ENCODE data around the gene ABCA13.

The ABCA13 gene

DNA sequence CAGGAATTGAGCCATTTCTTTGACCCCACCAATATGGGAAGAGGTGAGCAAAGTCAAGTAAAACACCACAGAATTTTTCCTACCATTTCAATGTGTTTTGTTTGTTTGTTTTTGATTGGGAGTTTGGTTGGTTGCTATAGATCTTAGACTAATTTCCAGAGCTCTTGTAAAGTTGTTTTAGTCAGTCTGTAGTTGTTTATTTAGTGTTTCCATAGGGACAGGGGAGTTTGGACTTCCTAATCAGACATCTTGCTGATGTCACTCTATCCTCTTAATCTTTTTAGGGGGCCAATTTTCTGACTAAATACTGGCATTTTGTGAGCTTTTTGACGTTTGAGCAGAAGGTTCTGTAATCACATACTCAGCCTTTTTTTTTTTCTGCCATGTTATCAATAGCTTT is 266.9 kb downstream of the ABCA13 start:
- no peak for DNase-seq

DNA sequence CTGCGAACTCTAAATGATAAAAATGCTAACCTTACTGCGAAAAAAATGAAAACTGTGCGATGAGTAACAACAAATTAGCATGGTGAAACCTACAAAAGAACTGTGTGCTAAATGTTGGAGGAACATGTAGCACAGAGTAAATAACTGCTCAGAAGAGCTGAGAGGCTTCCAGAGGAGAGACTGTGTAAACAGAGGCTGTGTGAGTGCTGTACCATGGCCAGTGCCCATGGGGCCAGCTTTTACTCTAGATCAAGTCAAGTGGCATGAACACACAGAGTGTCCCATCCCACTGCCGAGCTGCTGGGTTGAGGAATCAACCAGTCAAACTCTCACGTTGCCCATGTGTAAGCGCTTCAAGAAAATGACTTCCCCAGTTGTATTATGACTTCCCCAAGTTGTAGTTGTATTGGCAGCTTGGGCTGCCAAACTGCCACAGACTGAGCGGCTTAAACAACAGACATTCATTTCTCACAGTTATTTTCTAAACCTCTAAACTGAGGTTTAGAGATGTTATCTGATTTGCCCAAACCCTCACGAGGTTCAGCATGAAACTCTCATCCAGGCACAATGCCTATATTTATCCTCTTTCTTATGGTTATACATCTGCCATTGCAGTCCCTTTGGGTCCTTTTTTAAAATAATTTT is 270.7 kb downstream of the ABCA13 start:
- no peak for DNase-seq

DNA sequence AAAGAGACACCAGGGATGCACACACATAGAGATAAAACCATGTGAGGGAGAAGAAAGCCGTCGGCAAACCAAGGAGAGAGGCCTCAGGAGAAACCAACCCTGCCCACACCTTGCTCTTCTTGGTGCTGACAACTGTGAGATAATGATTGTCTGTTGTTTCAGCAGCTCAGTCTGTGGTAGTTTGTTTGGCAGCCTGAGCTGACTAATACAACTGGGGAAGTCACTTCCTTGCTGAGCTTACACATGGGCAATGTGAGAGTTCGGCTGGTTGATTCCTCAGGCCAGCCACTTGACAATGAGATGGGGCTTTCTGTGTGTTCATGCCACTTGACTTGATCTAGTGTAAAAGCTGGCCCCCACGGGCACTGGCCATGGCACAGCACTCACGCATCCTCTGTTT is 271.8 kb downstream of the ABCA13 start:
- DNase-seq = no peak

DNA sequence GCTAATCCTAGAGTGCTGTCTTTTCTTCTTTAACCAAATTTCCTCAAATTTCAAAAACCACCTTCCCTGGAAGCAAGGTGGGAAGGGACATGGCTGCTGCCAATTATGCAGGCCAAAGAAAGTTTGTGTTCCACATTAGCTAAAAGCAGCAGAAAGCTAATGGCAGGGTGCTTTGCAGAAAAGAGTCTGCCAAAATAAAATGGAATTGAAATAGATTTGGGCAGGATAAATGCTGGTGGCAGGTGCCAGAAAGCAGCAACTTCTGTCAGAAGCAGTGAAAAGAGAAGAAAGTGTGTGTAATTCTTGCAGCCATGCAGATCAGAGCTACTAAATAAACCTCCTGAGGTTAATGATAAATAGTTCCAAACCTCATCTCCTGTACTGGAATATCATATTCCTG is 275.5 kb downstream of the ABCA13 start:
- DNase-seq = no peak

DNA sequence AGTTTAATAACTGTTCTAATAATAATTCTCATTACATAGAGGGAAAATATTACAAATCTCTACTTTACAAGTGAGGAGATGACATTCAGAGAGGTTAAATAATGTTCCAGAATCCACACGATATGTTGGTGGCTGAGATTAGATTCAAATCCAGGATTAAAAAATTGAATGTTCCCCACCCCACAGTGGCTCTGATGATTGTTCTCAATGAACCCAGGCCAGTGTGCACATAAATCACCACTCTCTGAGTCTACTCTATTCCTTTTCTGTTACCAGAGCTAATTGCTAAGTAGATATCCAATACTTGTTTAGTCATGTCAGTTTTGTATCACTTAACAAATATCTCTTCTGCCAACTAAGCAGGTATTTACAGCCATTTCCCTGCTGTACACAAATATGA is 281.0 kb downstream of the ABCA13 start:
- no peak for DNase-seq

DNA sequence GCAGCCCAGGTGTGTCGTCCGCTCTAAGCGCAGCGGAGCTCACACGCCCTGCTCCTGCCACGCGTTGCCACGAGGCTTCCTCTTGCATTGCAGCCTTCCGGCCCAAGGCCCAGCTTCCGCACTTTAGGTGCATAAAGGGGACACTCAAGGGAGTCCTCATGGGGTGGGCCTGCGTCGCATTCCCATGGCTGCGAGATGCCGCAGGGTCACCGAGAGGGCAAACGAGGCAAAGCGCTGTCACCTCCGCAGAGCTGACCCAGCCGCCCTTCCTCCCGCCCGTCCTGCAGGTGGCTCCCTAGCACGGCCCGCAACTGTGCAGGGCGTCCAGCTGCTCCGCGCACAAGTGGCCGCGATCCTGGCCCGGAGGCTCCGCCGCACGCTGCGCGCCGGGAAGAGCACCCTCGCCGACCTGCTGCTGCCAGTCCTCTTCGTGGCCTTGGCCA is 283.5 kb downstream of the ABCA13 start:
- no peak for DNase-seq

DNA sequence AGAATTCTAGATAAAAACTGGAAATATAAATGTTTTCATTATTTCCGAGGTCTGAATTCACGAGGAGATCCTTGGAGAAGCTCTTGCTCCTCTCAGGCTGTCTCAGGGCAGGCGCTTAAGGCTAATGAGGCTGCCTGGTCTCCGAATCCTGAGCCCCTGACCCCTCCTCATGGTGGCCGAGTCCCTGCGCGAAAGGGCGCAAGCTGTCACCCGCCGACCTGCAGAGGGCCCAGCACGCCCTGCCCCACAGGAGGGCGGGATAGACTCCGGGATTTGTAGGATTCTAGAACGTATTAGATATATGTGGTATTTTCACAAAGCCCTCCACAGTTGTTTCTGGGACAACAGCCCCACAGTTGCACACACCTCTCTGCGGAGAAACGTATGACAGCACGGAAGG is 284.1 kb downstream of the ABCA13 start:
- no peak for DNase-seq

DNA sequence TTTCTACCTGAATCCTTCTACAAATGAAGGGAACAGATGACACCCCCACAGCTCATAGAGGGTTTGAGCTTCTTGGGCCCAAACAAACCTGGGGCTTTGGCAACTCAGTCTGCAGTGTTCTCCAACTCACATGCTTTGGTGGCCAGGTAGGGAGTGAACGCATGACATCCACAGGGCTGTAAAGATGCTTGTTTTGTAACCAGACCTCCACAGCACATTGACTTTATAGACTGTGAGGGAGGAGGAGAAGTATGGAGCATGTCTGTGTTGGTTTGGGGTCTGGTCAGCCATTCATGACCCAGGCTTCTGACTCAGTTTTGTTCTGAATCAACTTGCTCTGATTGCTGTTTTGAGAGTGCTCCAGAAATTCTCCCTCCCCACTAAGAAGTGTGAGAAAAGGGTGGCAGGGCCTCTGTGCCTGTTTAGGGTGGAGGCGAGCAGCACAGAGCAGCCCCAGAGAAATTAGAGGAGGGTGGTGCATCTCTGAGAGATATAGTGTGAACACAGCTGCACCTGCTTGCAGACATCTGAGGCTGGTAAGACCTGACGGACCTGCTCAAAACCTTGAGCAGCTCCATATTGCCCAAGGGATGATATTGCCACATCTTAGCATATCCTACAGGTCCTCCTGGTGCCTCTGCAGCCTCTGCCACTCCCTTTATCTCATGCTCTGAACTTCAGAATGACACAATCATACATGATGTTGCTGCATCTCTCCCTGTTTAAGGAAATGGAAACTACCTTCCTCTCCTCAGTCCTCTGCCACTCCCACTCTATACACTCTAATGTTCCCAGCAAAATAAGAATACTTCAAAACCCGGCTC is 287.7 kb downstream of the ABCA13 start:
- no peak for DNase-seq

DNA sequence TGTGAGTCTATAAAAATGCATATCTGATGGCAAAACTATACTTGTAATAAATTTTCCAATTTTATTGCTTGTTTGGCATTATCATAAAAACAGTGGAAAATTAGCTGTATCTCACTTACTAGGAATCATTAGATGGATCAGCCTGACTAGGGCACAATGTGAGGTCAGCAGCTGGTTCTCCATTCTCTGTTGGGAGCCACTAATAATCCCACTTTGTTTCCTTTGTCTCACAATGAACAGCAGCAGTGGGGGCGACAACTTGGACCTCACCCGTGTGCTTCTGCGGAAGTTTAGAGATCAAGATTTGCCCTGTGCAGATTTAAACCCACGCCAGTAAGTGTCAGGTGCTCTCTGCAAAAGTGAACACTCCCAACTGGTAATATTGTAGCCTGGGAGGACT is 295.5 kb downstream of the ABCA13 start:
- no peak for DNase-seq

DNA sequence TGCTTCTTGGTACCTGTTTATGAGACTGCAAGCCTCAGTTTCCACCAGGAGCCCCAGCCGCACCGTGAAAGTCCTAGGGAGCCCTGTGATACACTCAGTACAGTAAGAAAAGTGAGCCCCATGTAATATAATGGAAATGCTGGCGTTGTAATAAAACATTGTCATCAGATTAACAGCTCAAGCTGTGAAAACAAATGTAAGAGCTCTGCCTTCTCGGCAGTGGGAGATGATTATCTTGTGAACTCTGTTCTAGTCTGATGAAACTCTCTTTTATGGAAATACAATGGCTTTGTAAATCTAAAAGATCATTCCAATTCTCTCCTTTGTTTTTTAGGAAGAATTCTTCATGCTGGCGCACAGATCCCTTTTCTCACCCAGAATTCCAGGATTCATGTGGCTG is 299.9 kb downstream of the ABCA13 start:
- DNase-seq = no peak

DNA sequence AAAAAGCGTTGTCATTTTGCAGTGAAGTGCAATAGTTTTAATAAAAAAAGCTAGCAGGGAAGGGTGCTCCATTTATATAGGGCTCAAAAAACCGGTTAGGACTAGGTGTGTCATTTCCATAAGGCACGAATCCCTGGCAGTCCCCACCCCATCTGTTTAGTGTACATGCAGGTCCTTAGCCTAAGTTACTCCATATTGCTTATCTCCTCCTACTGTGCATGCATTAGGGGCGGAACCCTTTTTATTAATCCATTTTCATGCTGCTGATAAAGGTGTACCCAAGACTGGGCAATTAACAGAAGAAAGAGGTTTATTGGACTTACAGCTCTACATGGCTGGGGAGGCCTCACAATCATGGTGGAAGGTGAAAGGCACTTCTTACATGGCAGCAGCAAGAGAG is 301.4 kb downstream of the ABCA13 start:
- no peak for DNase-seq

DNA sequence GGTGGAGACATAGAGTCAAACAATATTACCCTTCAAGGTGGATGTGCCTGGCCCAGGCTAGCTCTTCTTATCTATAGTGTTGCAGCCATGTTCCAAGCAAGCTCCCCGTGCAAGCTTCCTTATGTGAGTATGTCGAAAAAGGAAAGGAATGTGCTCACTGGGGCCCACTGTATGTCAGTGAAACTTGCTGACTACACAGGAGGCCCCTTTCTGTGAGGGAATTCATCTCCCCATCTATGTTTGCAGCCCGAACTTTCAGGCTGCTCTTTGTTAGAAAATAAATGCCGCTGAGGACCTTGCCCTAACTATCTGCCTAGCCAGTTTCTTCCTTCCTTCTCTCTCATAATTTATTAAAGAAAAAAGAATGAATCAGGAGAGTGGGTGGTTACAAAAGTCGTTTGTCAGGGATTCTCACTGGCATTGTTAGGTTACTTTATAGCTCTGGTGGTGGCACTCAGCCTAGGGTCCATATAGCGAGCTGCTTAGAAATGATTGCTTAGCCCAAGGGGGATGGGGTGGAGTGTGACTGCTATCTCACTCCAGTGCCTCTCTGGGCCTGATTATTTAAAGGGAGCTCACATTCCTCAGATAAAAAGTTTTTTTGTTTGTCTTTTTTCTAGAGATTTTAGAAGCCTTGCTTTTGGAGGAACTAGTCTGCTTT is 302.1 kb downstream of the ABCA13 start:
- no peak for DNase-seq

DNA sequence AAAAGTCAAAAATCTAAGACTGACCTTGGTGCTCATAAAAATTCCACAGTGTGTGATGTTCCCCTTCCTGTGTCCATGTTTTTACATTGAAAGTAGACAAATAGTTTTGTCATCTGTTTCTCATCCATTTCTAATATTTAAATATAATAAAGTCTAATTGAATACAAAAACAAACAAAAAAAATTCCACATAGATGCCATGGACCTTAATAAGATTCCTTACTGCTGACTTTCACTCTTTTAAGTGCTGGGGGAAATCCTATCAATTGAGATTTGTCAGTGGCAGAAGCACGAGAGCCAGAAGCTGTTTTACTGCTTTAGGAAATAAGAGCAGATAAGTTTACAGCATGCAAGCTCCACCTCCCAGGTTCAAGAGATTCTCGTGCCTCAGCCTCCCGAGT is 310.0 kb downstream of the ABCA13 start:
- no peak for DNase-seq

DNA sequence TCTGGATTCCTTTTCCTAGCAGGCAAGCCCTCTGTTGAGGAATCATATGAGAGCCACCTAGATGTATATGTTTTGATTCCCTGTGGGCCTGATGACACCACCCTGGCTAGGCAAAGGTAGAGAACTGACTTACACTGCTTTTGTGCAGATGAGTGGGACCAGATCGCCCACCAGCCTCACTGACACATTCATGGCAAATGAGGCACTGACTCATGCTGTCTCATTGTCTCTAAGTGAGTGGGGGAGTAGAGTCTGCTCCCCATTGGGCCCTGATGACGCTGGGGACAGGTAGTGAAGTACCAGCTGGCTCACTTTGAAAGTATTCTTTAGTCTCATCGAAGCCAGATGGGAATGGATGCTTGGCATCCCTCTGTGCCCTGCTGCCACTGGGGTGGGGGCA is 326.3 kb downstream of the ABCA13 start:
- no peak for DNase-seq

DNA sequence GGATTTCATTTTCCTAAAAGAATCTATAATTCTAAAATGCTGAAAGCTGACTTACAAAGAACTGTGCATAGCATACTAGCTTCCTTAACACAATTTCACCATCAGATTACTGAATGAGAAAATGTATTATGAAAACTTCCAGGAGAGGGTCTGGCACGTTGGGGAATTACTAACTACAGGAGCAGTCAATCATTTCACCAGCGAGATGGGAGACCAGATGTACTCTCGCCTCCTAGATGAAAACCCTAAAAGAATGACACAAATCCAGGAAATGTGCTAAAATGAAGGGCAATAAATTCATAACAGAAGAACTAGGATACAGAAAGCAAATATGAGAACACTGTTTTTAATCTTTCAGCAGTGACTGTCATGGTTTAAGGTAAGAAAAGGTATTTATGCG is 330.8 kb downstream of the ABCA13 start:
- no peak for DNase-seq

DNA sequence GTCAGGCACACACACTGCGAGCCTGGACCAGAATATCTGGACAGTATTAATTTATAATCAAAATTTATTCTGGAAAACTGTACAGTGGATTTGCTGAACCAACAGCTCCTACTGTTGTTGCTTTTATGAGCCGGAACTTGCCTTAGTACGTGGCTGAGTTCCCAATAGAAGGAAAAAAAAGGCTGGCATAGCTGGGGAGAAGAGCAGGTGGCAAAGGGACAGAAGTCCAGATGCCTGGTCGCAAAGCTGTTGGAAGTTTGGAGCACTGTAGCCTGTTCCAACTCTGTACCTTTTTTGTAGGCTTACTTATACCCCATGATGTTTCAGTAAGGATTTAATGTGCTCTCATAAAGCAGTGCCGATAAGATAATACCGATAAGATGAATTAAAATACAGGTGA is 333.8 kb downstream of the ABCA13 start:
- no peak for DNase-seq

DNA sequence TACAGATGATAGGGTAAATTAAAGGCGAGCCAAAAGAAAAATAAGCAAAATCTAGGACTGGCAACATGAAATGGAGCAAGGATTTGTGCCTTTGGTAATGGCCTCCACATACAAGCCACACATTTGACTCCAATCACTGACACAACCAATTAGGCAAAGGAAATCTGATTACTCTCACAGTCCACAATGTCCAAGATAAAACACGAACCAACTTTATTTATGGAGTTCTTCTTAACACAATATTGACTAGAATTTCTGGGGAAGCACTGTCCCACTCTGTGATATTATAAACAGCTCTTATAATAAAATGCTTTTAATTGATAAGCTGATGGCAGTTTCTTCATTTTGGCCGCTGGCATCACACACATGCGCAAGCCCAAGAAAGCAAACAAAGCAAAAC is 334.2 kb downstream of the ABCA13 start:
- DNase-seq = no peak

DNA sequence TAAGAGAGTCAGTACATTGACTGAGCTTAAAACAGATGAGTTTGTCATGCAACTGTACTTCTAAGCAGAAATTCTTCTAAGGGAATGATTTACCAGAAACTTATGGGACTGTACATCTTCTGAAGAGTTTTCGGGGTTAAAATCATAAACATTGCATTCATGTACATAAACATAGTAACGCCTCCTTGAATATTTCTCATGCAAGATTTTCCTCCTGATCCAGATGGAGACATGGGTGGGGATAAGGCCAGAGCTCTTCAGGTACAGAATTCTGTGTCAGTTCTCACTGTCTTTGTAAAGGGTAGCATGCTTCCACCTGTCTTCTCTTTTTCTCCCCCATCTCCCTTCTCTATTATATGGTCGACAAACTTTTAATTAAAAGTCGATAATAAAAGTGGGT is 335.3 kb downstream of the ABCA13 start:
- DNase-seq = no peak

DNA sequence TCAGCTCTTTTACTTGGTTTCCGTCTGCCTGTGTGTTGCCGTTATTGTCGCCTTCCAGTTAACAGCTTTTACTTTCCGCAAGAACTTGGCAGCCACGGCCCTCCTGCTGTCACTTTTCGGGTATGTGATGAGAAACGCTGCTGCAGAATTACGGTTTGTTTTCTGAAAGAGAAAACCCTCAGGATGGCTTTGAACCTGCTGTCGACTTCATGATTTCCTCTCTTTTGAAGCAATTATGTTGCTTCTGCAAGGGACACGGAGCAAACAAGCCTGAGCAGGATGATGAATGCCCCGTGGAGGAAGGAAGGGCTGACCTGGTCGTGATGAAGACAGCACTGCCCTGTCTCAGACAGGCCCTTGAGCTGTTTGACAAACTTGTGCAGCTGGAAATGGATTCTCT is 339.8 kb downstream of the ABCA13 start:
- peak; percentile 72 for DNase-seq

DNA sequence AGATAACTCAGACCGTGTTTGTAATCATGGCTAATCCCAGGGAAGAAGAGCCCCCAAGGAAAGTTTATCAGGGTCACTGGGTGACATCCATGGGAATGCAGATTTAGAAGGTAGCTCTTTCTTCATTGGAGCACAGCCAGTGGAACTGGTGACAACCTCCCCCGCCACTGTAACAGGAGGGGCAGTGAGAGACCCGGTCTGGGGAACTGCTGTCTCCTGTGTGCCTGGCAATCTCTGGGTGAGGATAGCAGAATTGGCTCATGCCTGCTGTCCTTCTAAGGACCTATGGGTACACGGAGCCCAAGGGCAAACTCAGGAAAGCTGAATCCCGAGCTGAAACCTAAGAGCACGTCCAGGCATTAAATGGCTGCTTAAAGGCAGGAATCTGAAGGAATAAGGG is 341.6 kb downstream of the ABCA13 start:
- DNase-seq = no peak

DNA sequence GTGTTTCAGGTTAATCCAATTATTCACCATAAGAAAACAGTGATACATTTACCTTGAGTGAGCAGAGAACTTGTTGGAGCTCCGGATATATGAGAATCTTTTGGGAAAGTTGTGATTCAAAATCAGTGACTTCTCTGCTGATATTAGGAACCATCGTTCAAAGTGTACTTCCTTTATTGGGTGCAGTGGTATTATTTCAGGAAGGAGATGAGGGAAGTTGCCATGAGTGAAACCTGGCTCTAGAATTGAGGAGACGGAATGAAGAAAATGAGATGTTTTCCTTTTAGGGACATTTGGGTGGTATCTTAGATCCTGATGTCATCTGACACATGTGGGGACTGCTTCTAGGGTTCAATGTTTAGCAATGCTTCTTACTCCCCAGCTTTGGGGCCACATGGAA is 343.9 kb downstream of the ABCA13 start:
- DNase-seq = no peak

DNA sequence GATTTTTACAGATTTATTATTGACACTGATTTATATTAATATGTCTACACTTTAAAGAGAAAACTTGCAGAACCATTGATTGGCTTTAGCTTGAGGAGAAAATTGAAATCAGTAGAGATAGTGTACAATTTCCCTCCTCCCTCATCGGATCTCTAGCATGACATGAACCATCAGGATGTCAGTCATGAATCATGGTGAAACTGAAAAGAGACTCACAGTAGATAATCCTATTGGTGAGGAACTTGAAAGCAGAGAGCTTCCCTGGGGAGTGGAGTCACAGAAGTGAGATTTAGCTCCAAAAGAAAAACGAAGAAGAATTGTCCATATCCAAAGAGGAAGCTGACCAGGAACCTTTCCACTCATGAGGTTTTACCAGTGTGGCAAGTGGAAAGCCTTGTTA is 346.8 kb downstream of the ABCA13 start:
- no peak for DNase-seq

DNA sequence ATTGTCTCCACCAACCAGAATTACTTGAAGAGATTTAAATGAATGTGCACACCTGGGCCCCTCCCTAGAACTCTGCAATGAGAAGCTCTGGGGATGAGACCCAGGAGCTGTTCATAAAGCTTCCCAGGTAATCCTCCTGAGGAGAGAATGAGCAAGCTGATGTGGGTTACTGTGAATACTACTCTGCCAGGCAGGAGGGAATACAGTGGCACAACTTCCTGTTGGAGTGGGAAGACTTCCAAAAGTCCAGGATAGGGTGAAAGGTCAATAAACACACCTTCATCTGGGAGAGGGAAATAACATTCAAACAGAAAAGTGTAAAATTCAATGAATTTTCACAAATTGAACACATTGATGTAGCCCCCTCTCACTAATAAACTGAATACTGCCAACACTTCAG is 351.4 kb downstream of the ABCA13 start:
- DNase-seq = no peak
